Karpas-422 (cell line): ENCODE measurements around the gene XAB2. TPM values are rescaled to one million over a fixed set of nuclear protein-coding genes. Genes with fewer than 3 reads are reported as not detected.
"Not testable (repeated sequence)": the region's sequence is repeated elsewhere in the genome, so short reads cannot be mapped to it uniquely, and the experiment has no call there.

Source experiments
- DNase-seq: peaks from one replicate; pipeline ENCODE4 v3.0.0-alpha.2; 2015
- H2AFZ ChIP-seq: fragments of 200-600 bp; sonication (generic); 2 replicates; pipeline ENCODE4 v1.6.1; 2014; ENCODE audit warnings: antibody characterized with exemption, low read length, mixed read lengths
- H3K27ac ChIP-seq: fragments of 200-600 bp; sonication (generic); 2 replicates; pipeline ENCODE4 v1.5.1; 2014; ENCODE audit warnings: mild to moderate bottlenecking, low read length, moderate library complexity
- H3K27me3 ChIP-seq: fragments of 200-600 bp; sonication (generic); 2 replicates; pipeline ENCODE4 v1.6.1; 2014; ENCODE audit warnings: low read length, mixed read lengths
- H3K36me3 ChIP-seq: fragments of 200-600 bp; sonication (generic); 2 replicates; pipeline ENCODE4 v1.6.1; 2014; ENCODE audit warnings: low read length, mixed read lengths; ENCODE audit not compliant: insufficient read depth
- H3K4me1 ChIP-seq: fragments of 200-600 bp; sonication (generic); 2 replicates; pipeline ENCODE4 v1.6.1; 2014; ENCODE audit warnings: mild to moderate bottlenecking, low read length, mixed read lengths
- H3K4me2 ChIP-seq: fragments of 200-600 bp; sonication (generic); 2 replicates; pipeline ENCODE4 v1.6.1; 2014; ENCODE audit warnings: low read length, low read depth, mild to moderate bottlenecking; ENCODE audit not compliant: poor library complexity, severe bottlenecking
- H3K4me3 ChIP-seq: fragments of 200-600 bp; sonication (generic); 2 replicates; pipeline ENCODE4 v1.5.1; 2014; ENCODE audit warnings: mild to moderate bottlenecking, antibody characterized with exemption, low read length, mixed read lengths
- H3K79me2 ChIP-seq: fragments of 200-600 bp; sonication (generic); 2 replicates; pipeline ENCODE4 v1.6.1; 2014; ENCODE audit warnings: mild to moderate bottlenecking, low read length, mixed read lengths
- H3K9ac ChIP-seq: fragments of 200-600 bp; sonication (generic); 2 replicates; pipeline ENCODE4 v1.6.0; 2014; ENCODE audit warnings: low read length
- H3K9me2 ChIP-seq: fragments of 200-600 bp; sonication (generic), shearing (Covaris generic); replicated peaks from 2 replicates; pipeline ENCODE4 v1.6.0; 2014; ENCODE audit warnings: mild to moderate bottlenecking, low read length, moderate library complexity; ENCODE audit not compliant: insufficient read depth
- H3K9me3 ChIP-seq: fragments of 300-700, 200-600 bp; sonication (generic); 2 replicates; pipeline ENCODE4 v1.6.1; 2014; ENCODE audit warnings: low read length, mixed read lengths
- H4K20me1 ChIP-seq: fragments of 200-600 bp; sonication (generic); 2 replicates; pipeline ENCODE4 v1.6.1; 2014; ENCODE audit warnings: mild to moderate bottlenecking, antibody characterized with exemption, low read length, low read depth; ENCODE audit not compliant: insufficient read depth
- total RNA-seq: library from RNA; depleted of rRNA; stranded (reverse); fragments of >200 nt; shearing (Covaris generic); gene quantifications from 2 replicates; pipeline ENCODE4 v1.2.3, GENCODE V29; 2014; ENCODE audit warnings: low replicate concordance

XAB2 gene
- total RNA-seq, 1 experiment from 2014 or later, result 20.2 TPM

- no peak overlapping the region for H3K27ac ChIP-seq
- no peak overlapping the region for H3K4me2 ChIP-seq
- H3K36me3 ChIP-seq, result no peaks in the 10 kb centered on the region
- H2AFZ ChIP-seq, result no peak overlapping the region
- no peak overlapping the region for H3K9ac ChIP-seq
- H3K27me3 ChIP-seq, result no peaks in the 10 kb centered on the region
- no peaks in the 10 kb centered on the region for H3K9me2 ChIP-seq
- no peak for DNase-seq
- no peaks in the 10 kb centered on the region for H3K9me3 ChIP-seq
- no peak overlapping the region for H3K4me3 ChIP-seq
- no peaks in the 10 kb centered on the region for H3K79me2 ChIP-seq
- H4K20me1 ChIP-seq, result no peaks in the 10 kb centered on the region
- no peaks in the 10 kb centered on the region for H3K4me1 ChIP-seq
Observed at GRCh38 chr19:7596211-7596937, 33.0 kb downstream of the XAB2 start.

GRCh38 chr19:7595466-7596133, 33.7 kb downstream of the XAB2 start, which contains the start of gene CAMSAP3:
CAMSAP3 (plus strand) TSS chr19:7595863; CDS start chr19:7596003, 140 bp downstream.
- peak; percentile 47 for DNase-seq
- H3K9me2 ChIP-seq, result no peaks in the 10 kb centered on the region
- H3K4me3 ChIP-seq, result no peak within 1 kb of the TSS
- H3K27ac ChIP-seq, result no peak within 1 kb of the TSS
- H2AFZ ChIP-seq, result no peak within 1 kb of the TSS
- H4K20me1 ChIP-seq, result no peaks in the 10 kb centered on the region
- H3K4me2 ChIP-seq, result no peak within 1 kb of the TSS
- H3K27me3 ChIP-seq, result no peaks in the 10 kb centered on the region
- no peaks in the 10 kb centered on the region for H3K79me2 ChIP-seq
- no peaks in the 10 kb centered on the region for H3K4me1 ChIP-seq
- no peaks in the 10 kb centered on the region for H3K36me3 ChIP-seq
- no peaks in the 10 kb centered on the region for H3K9me3 ChIP-seq
- H3K9ac ChIP-seq, result no peak within 1 kb of the TSS

- H3K9ac ChIP-seq, result no peak overlapping the region
- no peak for DNase-seq
- no peaks in the 10 kb centered on the region for H3K9me2 ChIP-seq
- H3K9me3 ChIP-seq, result no peaks in the 10 kb centered on the region
- no peaks in the 10 kb centered on the region for H3K36me3 ChIP-seq
- H3K4me1 ChIP-seq, result no peaks in the 10 kb centered on the region
- no peaks in the 10 kb centered on the region for H3K79me2 ChIP-seq
- no peaks in the 10 kb centered on the region for H4K20me1 ChIP-seq
- no peak overlapping the region for H3K27ac ChIP-seq
- H2AFZ ChIP-seq, result no peak overlapping the region
- no peaks in the 10 kb centered on the region for H3K27me3 ChIP-seq
- no peak overlapping the region for H3K4me2 ChIP-seq
- no peak overlapping the region for H3K4me3 ChIP-seq
Observed at GRCh38 chr19:7590256-7590655, 39.1 kb downstream of the XAB2 start.

GRCh38 chr19:7589822-7590221, 39.5 kb downstream of the XAB2 start:
- Histone ChIP-seq H3K9ac (no peak overlapping the region), H3K27ac (no peak overlapping the region), H3K4me2 (no peak overlapping the region), H3K36me3 (no peaks in the 10 kb centered on the region), H2AFZ (no peak overlapping the region), H3K4me3 (no peak overlapping the region), H4K20me1 (no peaks in the 10 kb centered on the region), H3K27me3 (no peaks in the 10 kb centered on the region), H3K9me2 (no peaks in the 10 kb centered on the region), H3K9me3 (no peaks in the 10 kb centered on the region), H3K4me1 (no peaks in the 10 kb centered on the region), H3K79me2 (no peaks in the 10 kb centered on the region)
- no peak for DNase-seq

GRCh38 chr19:7582446-7582845, 46.9 kb downstream of the XAB2 start:
- Histone ChIP-seq H3K27me3 (no peaks in the 10 kb centered on the region), H3K4me3 (no peak overlapping the region)
- DNase-seq, result no peak

GRCh38 chr19:7579182-7579581, 50.2 kb downstream of the XAB2 start:
- no peaks in the 10 kb centered on the region for H3K9me3 ChIP-seq
- no peaks in the 10 kb centered on the region for H3K4me1 ChIP-seq
- H3K36me3 ChIP-seq, result no peaks in the 10 kb centered on the region
- no peaks in the 10 kb centered on the region for H3K79me2 ChIP-seq
- no peak overlapping the region for H2AFZ ChIP-seq
- no peaks in the 10 kb centered on the region for H3K9me2 ChIP-seq
- H3K4me2 ChIP-seq, result no peak overlapping the region
- H3K27me3 ChIP-seq, result no peaks in the 10 kb centered on the region
- H3K4me3 ChIP-seq, result no peak overlapping the region
- H4K20me1 ChIP-seq, result no peaks in the 10 kb centered on the region
- no peak overlapping the region for H3K9ac ChIP-seq
- DNase-seq, result no peak
- H3K27ac ChIP-seq, result no peak overlapping the region

More at GRCh38 chr19:7582446-7582845, 46.9 kb downstream of the XAB2 start:
- Histone ChIP-seq H3K9ac (no peak overlapping the region), H4K20me1 (no peaks in the 10 kb centered on the region), H3K27ac (no peak overlapping the region), H3K36me3 (no peaks in the 10 kb centered on the region), H3K79me2 (no peaks in the 10 kb centered on the region), H3K9me3 (no peaks in the 10 kb centered on the region), H2AFZ (no peak overlapping the region), H3K9me2 (no peaks in the 10 kb centered on the region), H3K4me1 (no peaks in the 10 kb centered on the region), H3K4me2 (no peak overlapping the region)

- Histone ChIP-seq H3K79me2 (no peaks in the 10 kb centered on the region), H2AFZ (no peak overlapping the region), H3K9me2 (no peaks in the 10 kb centered on the region), H3K4me1 (no peaks in the 10 kb centered on the region), H3K4me3 (no peak overlapping the region), H3K9me3 (no peaks in the 10 kb centered on the region), H3K27me3 (no peaks in the 10 kb centered on the region), H3K27ac (no peak overlapping the region), H3K36me3 (no peaks in the 10 kb centered on the region), H4K20me1 (no peaks in the 10 kb centered on the region), H3K9ac (no peak overlapping the region), H3K4me2 (no peak overlapping the region)
- DNase-seq, result peak; percentile 46
Observed at GRCh38 chr19:7578127-7578526, 51.2 kb downstream of the XAB2 start.

GRCh38 chr19:7577422-7577821, 51.9 kb downstream of the XAB2 start:
- H3K4me2 ChIP-seq, H3K27me3 ChIP-seq, H3K36me3 ChIP-seq, H3K27ac ChIP-seq, H2AFZ ChIP-seq, H4K20me1 ChIP-seq, H3K4me1 ChIP-seq, H3K9me2 ChIP-seq, DNase-seq, H3K9me3 ChIP-seq, H3K79me2 ChIP-seq, H3K9ac ChIP-seq, H3K4me3 ChIP-seq: not testable (repeated sequence)
